C4-2B (cell line): ENCODE results near the gene DCST2.

Experiments used
- ZFX ChIP-seq: fragments of 450-650 bp; IDR thresholded peaks from 2 replicates; pipeline ENCODE4 v1.6.1; 2017
- TF ChIP-seq, protein P1 (sequence below): fragments of 450-650 bp; conservative IDR thresholded peaks from 2 replicates; pipeline ENCODE4 v1.5.1; 2017; ENCODE audit warnings: mild to moderate bottlenecking

DNA sequence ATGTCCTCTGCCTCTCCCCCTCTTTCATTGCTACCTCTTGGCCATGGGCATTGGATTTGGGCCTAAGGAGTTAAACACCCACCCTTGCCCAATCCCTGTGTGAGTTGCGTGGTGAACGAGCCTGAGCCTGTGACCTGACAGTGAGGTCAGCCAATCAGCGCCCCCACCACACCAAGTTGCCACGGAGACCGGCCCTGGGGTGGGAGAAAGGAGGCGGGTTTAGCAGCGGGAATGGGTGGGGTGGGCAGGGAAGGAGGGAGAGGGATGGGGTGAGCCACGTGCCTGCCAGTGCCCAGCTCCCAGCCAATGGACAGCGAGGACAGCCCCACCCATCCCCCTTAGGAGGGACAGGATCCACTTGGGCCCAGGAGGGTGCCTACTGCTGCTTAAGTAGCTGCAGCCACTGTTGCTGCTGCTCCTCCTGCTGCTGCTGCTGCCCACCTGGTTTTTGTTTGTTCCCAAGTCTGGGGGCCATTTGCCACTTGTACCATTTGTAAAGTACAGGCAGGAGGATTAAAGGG, 21.5 kb downstream of the DCST2 start:
- TF ChIP-seq, protein P1, sequence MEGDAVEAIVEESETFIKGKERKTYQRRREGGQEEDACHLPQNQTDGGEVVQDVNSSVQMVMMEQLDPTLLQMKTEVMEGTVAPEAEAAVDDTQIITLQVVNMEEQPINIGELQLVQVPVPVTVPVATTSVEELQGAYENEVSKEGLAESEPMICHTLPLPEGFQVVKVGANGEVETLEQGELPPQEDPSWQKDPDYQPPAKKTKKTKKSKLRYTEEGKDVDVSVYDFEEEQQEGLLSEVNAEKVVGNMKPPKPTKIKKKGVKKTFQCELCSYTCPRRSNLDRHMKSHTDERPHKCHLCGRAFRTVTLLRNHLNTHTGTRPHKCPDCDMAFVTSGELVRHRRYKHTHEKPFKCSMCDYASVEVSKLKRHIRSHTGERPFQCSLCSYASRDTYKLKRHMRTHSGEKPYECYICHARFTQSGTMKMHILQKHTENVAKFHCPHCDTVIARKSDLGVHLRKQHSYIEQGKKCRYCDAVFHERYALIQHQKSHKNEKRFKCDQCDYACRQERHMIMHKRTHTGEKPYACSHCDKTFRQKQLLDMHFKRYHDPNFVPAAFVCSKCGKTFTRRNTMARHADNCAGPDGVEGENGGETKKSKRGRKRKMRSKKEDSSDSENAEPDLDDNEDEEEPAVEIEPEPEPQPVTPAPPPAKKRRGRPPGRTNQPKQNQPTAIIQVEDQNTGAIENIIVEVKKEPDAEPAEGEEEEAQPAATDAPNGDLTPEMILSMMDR: no peak
- TF ChIP-seq ZFX: no peak
